ENCODE data around the gene HIBADH.

The HIBADH gene

DNA sequence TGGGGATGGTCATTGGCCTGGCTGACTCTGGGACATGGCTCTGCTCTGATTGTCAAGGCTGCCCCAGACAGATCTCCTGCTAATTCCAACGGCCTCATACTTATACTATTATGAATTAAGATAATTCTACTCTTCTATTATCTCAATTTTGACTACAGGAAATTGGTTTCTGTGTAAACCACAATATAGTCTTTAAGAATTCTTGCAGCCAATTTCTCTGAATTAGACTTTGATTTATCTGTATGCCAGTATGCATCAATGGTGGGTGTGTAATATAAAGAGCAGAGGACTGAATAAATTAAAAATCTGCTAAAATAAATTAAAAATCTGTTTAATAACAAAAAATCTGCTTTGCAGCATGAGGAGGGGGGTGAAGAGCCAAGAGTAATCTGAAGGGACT lies 27.0 kb downstream of the HIBADH start:
- DNase-seq (ENCODE audit: low read depth): no peak

DNA sequence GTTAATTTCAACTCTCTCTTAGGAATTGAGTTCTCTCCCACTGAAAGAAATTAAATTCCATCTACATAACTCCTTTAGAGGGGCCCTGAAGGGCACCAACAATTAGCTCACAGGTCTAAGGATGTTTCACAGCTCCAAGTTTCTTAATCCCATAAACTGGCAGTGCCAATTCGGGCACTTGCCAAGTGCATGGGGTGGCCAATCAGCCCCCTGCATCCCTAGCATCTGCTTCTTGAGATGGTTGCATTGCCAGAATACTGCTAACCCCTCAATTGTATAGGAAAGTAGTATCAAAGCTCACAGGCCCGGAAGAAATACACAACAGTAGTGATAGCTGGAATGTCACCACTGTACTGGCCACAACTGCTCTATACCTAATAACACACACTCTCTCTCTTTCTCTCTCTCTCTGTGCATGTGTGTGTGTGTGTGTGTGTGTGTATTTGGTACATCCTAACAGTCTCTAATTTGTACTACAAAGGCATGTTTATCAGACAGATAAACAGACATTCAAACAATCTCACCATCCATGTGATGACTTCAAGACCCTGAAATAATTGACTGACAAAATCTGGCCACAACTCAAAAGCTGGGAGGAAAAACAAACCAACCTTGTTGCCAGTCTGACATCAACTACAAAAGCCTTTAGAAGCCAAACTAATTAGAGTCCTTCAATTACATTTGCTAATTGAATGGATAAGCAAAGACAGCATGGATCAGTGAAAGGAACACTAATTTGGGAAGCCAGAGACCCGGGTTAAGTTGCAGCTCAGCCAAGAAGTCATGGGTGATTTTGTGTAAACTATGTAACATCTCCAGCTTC lies 27.8 kb downstream of the HIBADH start:
- no peak for DNase-seq (ENCODE audit: low read depth)

DNA sequence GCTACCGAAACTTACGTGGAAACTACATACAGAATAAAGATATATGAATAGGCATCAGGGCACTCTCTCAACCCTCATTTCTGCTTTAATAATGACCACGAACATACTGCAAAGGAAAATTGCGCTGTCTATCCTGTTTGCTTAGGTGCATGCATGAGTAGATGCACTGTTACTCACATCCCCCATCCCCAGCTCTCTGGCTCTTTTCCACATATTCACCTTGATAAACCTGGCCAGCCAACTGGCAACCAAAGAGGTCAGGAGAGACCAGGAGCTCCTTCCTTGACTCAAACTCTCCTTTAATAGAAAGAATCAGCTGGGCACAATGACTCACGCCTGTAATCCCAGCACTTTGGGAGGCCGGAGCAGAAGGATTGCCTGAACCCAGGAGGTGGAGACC lies 29.6 kb downstream of the HIBADH start:
- DNase-seq (ENCODE audit: low read depth): no peak

DNA sequence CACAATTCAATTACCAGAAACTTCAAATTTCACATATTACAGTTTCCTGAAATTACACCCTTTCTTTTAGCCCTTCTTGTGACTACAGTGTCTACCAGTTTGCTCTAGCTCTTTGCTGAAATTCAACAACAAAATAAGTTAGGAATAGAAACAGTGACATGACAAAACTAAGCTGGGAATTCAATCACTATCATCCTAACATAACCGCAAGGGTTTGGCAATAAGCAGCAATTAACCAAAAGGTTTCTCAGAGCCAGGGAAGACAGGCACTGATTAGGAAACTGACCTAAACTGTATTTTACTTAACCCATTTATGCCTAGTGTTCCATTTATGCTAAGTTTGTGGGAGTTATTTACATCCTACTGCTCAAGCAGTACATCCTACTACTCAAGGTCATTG lies 31.3 kb downstream of the HIBADH start:
- no peak for DNase-seq (ENCODE audit: low read depth)

DNA sequence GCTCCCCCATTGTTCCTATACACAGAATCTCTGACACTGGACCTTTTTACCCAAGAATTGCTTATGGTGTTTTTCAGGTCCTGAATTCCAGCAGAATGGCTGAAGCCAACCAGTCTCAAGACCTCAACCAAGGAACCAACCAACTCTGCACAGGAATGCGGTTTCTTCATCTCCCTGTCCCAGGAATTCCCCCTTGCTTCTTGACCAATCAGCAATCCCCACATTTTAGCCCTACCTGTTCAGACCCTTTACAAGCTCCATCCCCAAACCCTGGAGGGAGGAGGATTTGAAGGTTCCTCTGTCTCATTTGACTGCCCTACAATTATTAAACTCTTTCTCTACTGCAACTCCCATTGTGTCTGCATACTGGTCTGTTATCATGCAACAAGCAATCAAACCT lies 35.5 kb downstream of the HIBADH start:
- no peak for DNase-seq (ENCODE audit: low read depth)

DNA sequence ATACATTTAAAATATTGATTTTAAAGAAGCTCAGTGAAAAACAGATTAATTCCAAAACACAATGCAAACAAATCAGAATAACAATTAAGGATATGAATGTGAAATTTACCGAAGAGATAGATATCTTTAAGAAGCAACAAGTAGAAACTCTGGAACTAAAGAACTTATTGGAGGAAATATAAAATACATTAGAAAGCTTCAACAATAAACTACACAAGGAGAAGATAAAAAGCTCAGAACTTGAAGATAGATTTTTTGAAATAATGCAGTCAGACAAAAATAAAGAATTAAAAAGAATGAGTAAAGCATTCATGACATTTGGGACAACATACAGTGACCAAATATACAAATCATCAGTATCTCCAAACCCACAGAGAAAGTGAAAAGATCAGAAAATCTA lies 43.2 kb downstream of the HIBADH start:
- DNase-seq (ENCODE audit: low read depth): no peak

DNA sequence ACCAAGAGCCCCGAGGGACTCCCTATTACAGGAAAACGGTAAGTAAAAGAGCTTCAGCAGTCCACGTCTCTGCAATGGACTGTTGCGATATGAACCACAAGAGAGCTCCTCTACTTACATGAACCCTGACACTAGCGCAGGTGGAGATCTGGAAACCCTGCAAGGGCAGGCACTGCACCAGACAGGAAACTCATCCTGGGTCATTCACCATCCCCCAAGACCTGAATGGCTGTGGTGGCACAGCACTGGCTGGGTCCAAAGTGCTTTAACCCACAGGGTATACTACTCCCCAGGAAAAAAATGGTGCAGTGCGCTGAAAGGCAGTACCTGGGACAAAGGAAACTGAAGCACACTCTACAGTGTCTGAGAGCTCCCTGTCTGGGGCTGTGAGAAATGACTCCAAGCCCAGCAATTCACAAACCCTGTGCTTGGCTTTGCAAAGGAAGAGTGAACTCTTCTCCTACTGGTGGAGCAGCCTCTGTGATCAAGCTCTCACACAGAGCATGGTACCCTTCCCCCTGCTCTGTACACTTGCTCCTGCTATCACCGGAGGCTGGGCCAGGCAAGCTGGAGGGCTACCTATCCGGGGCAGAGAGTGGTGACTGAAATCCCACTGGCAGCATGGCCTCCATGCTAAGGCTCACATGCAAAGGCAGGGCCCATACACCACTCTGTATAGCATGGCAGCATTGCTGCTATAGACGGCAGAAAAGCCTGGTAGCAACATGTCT lies 44.9 kb downstream of the HIBADH start:
- DNase-seq (ENCODE audit: low read depth): no peak

DNA sequence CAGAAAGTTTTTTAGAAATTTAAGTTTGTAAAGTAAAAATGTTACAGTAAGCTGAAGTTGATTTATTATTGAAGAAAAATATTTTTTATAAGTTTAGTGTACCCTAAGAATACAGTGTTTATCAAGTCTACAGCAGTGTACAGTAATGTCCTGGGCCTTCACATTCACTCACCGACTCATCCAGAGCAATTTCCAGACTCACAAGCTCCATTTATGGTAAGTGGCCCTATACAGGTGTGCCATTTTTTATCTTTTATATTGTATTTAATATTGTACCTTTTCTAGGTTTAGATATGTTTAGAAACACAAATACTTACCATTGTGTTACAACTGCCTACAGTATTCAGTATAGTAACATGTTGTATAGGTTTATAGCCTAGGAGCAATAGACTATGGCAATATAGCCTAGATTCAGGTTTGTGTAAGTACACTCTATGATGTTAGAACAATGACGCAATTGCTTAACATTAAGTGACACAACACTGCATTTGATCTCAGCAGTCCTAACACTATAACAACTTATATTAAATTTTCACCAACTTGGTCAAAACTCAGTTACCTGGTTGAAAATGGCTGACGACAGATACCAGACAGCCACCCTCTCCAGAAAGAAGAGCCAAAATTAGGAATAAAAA lies 45.7 kb downstream of the HIBADH start:
- DNase-seq (ENCODE audit: low read depth): no peak

DNA sequence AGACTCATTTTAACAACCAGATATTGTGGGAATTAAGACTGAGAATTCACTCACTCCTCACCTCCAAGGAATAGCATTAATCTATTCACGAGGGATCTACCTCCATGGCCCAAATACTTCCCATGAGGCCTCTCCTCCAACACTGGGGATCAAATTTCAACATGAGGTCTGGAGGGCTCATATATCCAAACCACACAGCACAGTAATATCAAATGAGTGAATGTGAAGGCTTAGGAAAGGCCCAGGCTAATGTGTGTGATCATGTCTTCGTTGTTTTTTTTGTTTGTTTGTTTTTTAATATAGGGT lies 46.5 kb downstream of the HIBADH start:
- DNase-seq (ENCODE audit: low read depth): no peak

DNA sequence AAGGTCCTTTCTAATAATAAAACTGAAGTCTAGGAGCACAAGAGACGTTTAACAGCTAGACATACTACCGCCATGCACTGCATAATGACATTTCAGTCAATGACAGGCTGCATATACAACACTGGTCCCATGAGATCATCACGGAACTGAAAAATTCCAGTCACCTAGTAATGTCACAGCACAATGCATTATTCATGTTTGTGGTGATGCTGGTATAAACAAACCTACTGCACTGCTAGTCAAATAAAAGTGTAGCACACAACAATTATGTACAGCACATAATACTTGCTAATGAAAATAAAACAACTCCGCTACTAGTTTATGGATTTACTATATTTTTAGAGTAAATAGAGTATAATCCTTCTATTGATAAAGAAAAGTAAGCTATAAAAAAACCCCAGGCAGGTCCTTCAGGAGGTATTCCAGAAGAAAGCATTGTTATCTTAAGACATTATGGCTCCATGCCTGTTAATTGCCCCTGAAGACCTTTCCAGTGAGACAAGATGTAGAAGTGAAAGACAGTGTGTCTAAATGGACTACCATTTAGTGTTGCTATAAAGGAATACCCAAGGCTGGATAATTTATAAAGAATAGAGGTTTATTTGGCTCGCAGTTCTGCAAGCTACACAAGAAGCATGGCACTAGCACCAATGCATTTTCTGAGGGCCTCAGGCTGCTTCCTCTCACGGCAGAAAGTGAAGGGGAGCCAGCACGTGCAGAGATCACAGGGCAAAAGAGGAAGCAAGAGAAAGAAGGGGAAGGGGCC lies 47.1 kb downstream of the HIBADH start:
- no peak for DNase-seq (ENCODE audit: low read depth)

DNA sequence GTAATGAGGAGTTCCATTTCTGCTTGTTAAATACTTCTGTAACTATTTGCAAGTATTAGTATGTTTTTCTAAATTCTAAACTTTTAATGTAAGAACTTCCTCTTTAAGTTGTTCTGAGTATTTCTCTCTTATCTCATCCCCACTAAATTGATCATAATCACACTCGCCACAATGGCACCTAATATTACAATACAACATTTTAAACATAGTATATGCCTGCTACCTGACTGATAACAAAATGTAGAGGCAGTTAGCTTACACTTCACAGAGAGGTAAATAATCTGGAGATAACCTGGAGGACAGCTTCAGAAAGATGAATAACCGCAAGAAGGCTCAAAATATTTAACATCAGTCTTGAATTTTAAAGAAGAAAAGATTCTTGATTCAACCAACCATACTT lies 48.6 kb downstream of the HIBADH start:
- DNase-seq (ENCODE audit: low read depth): no peak

DNA sequence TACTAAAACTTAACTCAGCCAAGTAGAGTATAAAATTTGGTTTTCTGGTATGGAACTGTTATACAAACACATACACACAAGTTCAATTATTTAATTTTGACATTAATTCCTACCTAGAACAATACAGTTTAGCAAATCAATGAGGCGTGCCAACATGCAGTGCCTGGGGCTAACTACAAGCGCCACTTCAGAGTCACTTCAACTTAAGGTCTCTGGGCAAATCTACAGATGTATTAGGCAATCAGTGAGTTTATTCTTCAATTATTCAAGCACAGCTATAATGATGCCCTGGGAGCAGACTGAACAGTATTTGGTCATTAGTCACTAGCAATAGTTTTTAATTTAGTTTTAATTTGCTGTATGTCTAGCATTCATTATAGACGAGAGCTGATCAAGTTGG lies 51.6 kb downstream of the HIBADH start:
- DNase-seq (ENCODE audit: low read depth): no peak

DNA sequence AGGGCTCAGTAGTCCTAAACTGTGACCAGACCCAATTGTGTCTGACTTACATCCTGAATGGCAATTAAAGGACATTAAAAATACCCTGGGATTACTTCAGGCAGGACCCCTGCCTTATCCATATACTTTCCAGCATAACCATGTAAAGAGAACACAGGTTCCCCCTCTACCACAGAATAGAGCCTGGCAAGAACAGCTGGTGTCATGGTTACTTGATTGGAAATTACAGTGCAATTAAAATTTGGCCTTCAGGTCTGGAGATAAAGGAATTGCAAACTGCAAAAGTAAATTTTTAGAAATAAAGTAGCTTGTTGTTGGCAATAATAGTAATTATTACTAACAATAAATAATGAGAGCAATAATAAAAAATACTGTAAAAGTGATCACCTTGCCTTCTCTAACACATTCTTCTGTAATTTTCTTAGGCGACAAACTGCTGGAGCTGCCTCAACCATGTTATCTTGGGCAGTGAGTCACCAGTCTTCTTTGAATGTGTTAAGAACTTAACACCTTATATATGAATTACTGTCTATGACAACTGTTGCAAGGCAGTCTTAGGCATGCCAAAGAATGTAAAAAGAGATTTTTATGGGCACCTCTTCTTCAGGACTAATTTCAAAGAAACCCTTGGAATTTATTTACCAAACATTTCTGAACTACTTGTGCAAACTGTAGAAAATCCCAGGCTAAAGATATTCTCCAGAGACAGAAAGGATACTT lies 53.7 kb downstream of the HIBADH start:
- no peak for DNase-seq (ENCODE audit: low read depth)

DNA sequence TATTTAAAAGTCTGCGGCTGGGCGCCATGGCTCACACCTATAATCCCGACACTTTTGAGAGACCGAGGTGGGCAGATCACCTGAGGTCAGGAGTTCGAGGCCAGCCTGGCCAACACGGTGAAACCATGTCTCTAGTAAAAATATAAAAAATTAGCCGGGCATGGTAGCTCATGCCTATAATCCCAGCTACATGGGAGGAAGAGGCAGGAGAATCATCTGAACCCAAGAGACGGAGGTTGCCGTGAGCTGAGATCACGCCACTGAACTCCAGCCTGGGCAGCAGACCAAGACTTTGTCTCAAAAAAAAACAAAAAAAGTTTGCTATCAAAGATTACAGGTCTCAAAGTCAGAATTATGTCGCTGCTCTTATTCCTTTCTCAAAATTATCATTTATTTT lies 55.5 kb downstream of the HIBADH start:
- DNase-seq (ENCODE audit: low read depth): no peak

DNA sequence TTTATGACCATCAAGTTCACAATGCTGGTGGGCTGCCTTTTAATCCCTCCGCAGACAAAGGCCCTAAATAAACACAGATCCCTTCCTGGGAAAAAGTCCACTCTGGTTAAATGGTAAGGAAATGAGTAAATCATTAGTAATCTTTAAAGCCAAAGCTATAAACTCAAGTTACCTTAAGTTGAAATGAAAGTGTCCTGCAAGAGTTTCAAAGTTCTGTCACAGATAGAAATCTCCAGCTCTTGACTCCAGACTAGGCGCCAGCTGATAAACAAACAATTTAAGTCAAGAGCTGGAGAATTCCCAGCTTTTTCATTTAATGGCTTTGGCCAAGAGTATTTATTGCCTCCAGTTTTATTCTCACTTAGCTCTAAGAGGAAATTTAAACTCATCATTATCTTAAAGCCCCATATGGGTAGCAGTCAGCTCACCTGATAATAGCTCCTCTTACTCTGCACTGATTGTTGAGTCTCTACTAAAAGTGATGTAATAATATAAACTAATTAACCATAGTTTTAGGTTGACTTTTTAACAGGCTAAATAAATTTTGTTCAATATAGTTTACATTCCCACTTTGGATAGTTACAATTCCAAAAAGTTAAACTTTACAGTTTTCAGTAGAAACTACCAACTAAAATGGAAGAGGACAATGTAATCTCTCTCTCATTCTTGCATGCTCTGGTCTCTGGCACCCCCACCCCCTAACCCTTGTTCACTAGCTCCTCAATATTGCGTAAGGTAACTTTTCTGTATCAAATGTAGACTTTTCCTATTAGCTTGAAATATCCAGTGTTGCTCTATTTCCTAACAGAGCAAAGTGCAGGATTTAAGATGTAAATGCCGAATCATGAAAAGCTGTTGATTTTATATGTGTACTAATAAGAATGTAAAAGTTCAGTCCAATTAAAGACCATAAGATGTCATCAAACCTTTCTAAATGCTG lies 56.1 kb downstream of the HIBADH start:
- no peak for DNase-seq (ENCODE audit: low read depth)

DNA sequence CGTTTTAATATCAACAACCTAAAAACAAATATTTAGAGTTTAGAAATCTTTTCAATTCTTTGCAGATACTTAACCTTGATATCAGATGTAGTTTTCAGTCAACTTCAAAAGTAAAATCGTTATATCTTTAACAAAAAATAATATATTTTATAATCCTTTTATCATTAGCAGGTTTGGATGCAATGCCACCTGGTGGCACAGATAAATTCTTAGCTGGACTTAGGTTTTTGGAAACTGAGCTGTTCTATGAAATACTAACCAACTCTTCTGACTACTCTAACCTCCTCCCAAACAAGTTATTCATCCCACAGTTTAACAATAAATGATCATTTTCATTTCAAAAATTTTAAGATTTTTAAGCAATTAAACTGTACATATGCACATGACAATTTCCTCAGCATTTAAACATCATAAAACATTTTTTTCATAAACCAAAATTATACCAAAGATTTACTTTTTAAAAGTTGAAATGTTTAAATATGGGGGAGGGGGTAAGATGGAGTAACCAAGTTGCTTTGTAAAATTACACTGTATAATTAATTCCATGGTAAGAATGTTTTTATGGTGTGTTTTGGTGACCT lies 56.9 kb downstream of the HIBADH start:
- no peak for DNase-seq (ENCODE audit: low read depth)

DNA sequence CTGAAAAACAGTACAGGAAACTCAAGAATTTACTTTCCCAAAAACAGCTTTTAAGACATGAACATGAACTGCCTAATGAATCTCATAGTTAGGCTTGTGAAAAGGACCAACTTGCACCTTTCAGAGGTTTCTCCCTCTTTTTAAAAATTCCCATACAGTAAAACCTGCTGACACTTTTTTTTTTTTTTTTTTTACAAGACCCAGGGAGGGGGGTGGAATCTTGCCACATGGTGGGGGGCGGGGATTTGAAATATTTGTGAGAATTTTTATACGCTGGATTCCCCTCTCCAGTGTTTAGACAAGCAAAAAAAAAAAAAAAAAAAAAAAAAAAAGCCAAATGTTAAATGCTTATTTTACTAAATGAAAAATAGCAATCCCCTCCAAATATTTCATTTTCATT lies 57.4 kb downstream of the HIBADH start:
- DNase-seq (ENCODE audit: low read depth): no peak

DNA sequence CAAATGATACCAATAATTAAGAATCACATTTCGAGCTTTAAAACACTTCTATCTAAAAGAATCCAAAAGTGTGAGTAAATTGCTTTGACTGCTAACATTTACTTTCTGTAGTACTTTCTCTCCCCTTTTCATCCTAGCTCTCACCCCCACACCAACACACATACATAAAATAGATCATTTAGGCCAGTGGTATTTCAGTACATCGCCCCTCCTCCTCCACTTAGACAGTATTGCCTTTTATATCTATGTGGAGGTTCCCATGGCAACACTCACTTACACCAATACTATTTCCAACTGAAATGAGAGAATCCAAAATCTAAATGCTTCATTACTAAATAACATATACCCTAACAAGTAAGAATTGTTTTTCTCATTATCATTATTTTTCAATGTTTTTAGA lies 58.9 kb downstream of the HIBADH start:
- no peak for DNase-seq (ENCODE audit: low read depth)

DNA sequence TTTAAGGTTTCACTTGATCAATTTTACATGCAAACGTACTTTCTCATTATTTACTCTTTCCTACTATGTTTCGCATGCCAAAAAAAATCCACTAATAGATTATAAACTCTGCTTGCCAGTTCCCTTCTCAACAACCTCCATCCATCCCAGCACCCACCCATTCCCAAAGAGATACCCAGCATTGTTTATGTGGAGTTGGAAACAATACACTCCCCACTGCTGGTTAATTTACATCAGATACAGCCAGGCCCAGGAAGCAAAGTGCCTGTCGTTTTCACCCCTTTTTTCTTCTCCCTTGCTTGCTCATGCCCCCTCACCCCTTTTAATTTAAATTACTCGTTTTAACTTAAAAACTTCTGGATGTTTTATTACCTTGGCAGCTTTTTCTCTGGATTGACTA lies 59.9 kb downstream of the HIBADH start:
- no peak for DNase-seq (ENCODE audit: low read depth)

DNA sequence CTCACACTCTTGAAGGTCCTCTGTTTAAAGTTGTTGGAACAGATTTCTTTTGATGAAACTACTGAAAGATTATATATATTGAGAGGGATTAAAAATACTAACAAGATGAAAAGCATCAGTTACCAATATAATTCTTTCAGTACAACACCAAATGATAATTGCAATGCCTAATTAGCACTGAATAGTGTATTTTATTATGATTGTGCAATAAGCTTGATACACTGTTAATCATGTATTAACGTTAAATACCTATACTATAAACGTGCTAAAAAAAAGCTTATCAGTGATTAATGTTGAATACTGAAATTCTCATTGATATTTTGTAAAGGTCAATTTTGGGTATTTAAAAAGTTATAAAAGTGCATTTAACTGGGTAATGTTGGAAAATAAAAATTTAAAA lies 61.5 kb downstream of the HIBADH start:
- no peak for DNase-seq (ENCODE audit: low read depth)

DNA sequence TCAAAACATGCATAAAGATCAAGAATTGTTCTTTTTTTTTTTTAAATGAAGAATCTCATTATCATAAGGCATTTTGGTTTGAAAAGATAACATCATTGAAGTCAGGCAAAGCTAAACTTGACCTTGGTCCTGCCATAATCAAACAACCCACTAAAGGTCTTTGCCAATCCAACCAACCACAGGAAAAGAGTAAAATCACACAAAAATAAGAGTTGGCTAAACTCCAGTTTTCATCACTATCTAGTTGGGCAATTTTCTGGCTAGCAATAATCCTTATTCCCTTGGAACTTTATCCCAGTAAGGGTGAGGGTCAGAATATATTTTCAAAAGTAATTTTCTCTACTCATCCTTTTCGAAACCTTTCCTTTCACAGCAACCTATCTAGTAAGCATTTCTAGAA lies 62.4 kb downstream of the HIBADH start:
- DNase-seq (ENCODE audit: low read depth): no peak
